Neural progenitor cell (in vitro differentiated cells): ENCODE data around the gene SFXN5. TPM values are rescaled to one million over a fixed set of nuclear protein-coding genes. Genes with fewer than 3 reads are reported as not detected.

Experiments used
- DNase-seq: peaks from one replicate; pipeline ENCODE4 v3.0.0-alpha.2; 2016; ENCODE audit warnings: low spot score
- H2AFZ ChIP-seq: fragments of 200-600 bp; sonication (generic); replicated peaks from 2 replicates; pipeline ENCODE4 v1.6.1; 2016; ENCODE audit warnings: antibody characterized with exemption
- H3F3A ChIP-seq: fragments of 200-600 bp; sonication (generic); 2 replicates; pipeline ENCODE4 v1.6.1; 2016; ENCODE audit warnings: antibody characterized with exemption, low read depth
- H3K27ac ChIP-seq: fragments of 200-600 bp; sonication (generic); 2 replicates; pipeline ENCODE4 v1.5.1; 2016; ENCODE audit warnings: mild to moderate bottlenecking
- H3K27me3 ChIP-seq: fragments of 200-600 bp; sonication (generic); 2 replicates; pipeline ENCODE4 v1.6.1; 2016; ENCODE audit warnings: mild to moderate bottlenecking, moderate library complexity
- H3K36me3 ChIP-seq: fragments of 200-600 bp; sonication (generic); 2 replicates; pipeline ENCODE4 v1.5.1; 2016
- H3K4me1 ChIP-seq: fragments of 200-600 bp; sonication (generic); 2 replicates; pipeline ENCODE4 v1.6.1; 2016; ENCODE audit warnings: mixed run types
- H3K4me2 ChIP-seq: fragments of 200-600 bp; sonication (generic); 2 replicates; pipeline ENCODE4 v1.6.1; 2016
- H3K4me3 ChIP-seq: fragments of 200-600 bp; sonication (generic); 2 replicates; pipeline ENCODE4 v1.5.1; 2016
- H3K79me2 ChIP-seq: fragments of 200-600 bp; sonication (generic); 2 replicates; pipeline ENCODE4 v1.6.1; 2016; ENCODE audit warnings: low read depth
- H3K9ac ChIP-seq: fragments of 200-600 bp; sonication (generic); 2 replicates; pipeline ENCODE4 v1.6.1; 2016
- H3K9me3 ChIP-seq: fragments of 200-600 bp; sonication (generic); 2 replicates; pipeline ENCODE4 v1.5.1; 2016; ENCODE audit warnings: low read depth
- H4K20me1 ChIP-seq: fragments of 200-600 bp; sonication (generic); 2 replicates; pipeline ENCODE4 v1.6.1; 2016; ENCODE audit warnings: low read depth
- H3K27ac Mint-ChIP-seq: 3 replicates; pipeline ENCODE4 v1.8.0; 2021; ENCODE audit warnings: mixed read lengths
- H3K27me3 Mint-ChIP-seq: 2 replicates; pipeline ENCODE4 v1.8.0; 2022; ENCODE audit warnings: low read depth, mild to moderate bottlenecking, inconsistent platforms, moderate library complexity, mixed read lengths; ENCODE audit not compliant: insufficient read depth
- H3K36me3 Mint-ChIP-seq: 3 replicates; pipeline ENCODE4 v1.8.0; 2021; ENCODE audit warnings: mixed read lengths
- H3K4me1 Mint-ChIP-seq: 3 replicates; pipeline ENCODE4 v1.8.0; 2021; ENCODE audit warnings: mixed read lengths
- H3K4me3 Mint-ChIP-seq: 3 replicates; pipeline ENCODE4 v1.8.0; 2021; ENCODE audit warnings: mild to moderate bottlenecking, moderate library complexity, mixed read lengths
- H3K9me3 Mint-ChIP-seq: 3 replicates; pipeline ENCODE4 v1.8.0; 2020; ENCODE audit warnings: mixed read lengths
- CTCF ChIP-seq: fragments of 200-600 bp; sonication (generic); IDR thresholded peaks from 2 replicates; pipeline ENCODE4 v1.5.1; 2017; ENCODE audit warnings: antibody characterized with exemption, mild to moderate bottlenecking
- EZH2 ChIP-seq: fragments of 200-600 bp; sonication (generic); IDR thresholded peaks from 2 replicates; pipeline ENCODE4 v1.6.1; 2017; ENCODE audit warnings: antibody characterized with exemption, mild to moderate bottlenecking, moderate library complexity
- EZH2phosphoT487 ChIP-seq: fragments of 200-600 bp; sonication (generic); IDR thresholded peaks from 2 replicates; pipeline ENCODE4 v1.6.1; 2017; ENCODE audit warnings: antibody characterized with exemption
- total RNA-seq: library from RNA; depleted of rRNA; stranded (reverse); fragments of >200 nt; gene quantifications from 2 replicates; pipeline ENCODE4 v1.2.3, GENCODE V29; 2015; ENCODE audit warnings: low replicate concordance

SFXN5 gene
- total RNA-seq, 1 donor from 2014 or later = 3.4 TPM

- Mint-ChIP-seq H3K4me3 (peak overlapping the region; percentile 59), H3K27me3 (peaks cover 54% of the 10 kb centered on the region), H3K9me3 (peaks cover 2% of the 10 kb centered on the region), H3K27ac (no peak overlapping the region), H3K36me3 (no peaks in the 10 kb centered on the region), H3K4me1 (peaks cover 5% of the 10 kb centered on the region)
- no peaks in the 10 kb centered on the region for H3K79me2 ChIP-seq
- no peak overlapping the region for H3K9ac ChIP-seq
- H3K36me3 ChIP-seq = no peaks in the 10 kb centered on the region
- H2AFZ ChIP-seq = no peak overlapping the region
- peak overlapping the region; percentile 79 for H3K4me2 ChIP-seq
- peaks cover 39% of the 10 kb centered on the region for H3K4me1 ChIP-seq
- H3K27me3 ChIP-seq = peaks cover 100% of the 10 kb centered on the region
- no peaks in the 10 kb centered on the region for H3K9me3 ChIP-seq
- no peak overlapping the region for H3K27ac ChIP-seq
- peaks cover 52% of the 10 kb centered on the region for H3F3A ChIP-seq
- DNase-seq = peak; percentile 61
- TF ChIP-seq CTCF (no peak), EZH2phosphoT487 (peak; percentile 86)
- H4K20me1 ChIP-seq = peaks cover 98% of the 10 kb centered on the region
- peak overlapping the region; percentile 38 for H3K4me3 ChIP-seq
Measured at GRCh38 chr2:72923833-72924352, 147.6 kb downstream of the SFXN5 start.

GRCh38 chr2:72921853-72922252 lies 149.7 kb downstream of the SFXN5 start:
- Mint-ChIP-seq H3K27me3 (peaks cover 62% of the 10 kb centered on the region), H3K9me3 (peaks cover 2% of the 10 kb centered on the region), H3K36me3 (no peaks in the 10 kb centered on the region), H3K27ac (no peak overlapping the region), H3K4me1 (peaks cover 11% of the 10 kb centered on the region), H3K4me3 (peak overlapping the region; percentile 33)
- Histone ChIP-seq H3F3A (peaks cover 58% of the 10 kb centered on the region), H3K36me3 (no peaks in the 10 kb centered on the region), H3K9ac (no peak overlapping the region), H3K27me3 (peaks cover 100% of the 10 kb centered on the region), H3K27ac (no peak overlapping the region), H3K4me2 (no peak overlapping the region), H3K4me1 (peaks cover 49% of the 10 kb centered on the region), H3K9me3 (no peaks in the 10 kb centered on the region), H4K20me1 (peaks cover 86% of the 10 kb centered on the region), H3K79me2 (no peaks in the 10 kb centered on the region), H2AFZ (no peak overlapping the region), H3K4me3 (no peak overlapping the region)
- no peak for DNase-seq
- TF ChIP-seq EZH2phosphoT487 (no peak), CTCF (no peak), EZH2 (no peak)

GRCh38 chr2:72921088-72921851 lies 150.2 kb downstream of the SFXN5 start:
- peak overlapping the region; percentile 91 for H3K4me2 ChIP-seq
- Mint-ChIP-seq H3K9me3 (peaks cover 2% of the 10 kb centered on the region), H3K27me3 (peaks cover 65% of the 10 kb centered on the region), H3K4me3 (no peak overlapping the region), H3K36me3 (no peaks in the 10 kb centered on the region), H3K4me1 (peaks cover 12% of the 10 kb centered on the region), H3K27ac (no peak overlapping the region)
- no peak overlapping the region for H3K27ac ChIP-seq
- no peaks in the 10 kb centered on the region for H3K9me3 ChIP-seq
- no peaks in the 10 kb centered on the region for H3K36me3 ChIP-seq
- no peak overlapping the region for H2AFZ ChIP-seq
- no peaks in the 10 kb centered on the region for H3K79me2 ChIP-seq
- TF ChIP-seq CTCF (no peak), EZH2phosphoT487 (no peak), EZH2 (no peak)
- peaks cover 50% of the 10 kb centered on the region for H3K4me1 ChIP-seq
- H4K20me1 ChIP-seq = peaks cover 80% of the 10 kb centered on the region
- H3K27me3 ChIP-seq = peaks cover 100% of the 10 kb centered on the region
- peak overlapping the region; percentile 44 for H3K4me3 ChIP-seq
- no peak for DNase-seq
- no peak overlapping the region for H3K9ac ChIP-seq
- peaks cover 55% of the 10 kb centered on the region for H3F3A ChIP-seq
